Measurements from ENCODE around the gene SNRPD3. TPM values are rescaled to one million over a fixed set of nuclear protein-coding genes. Genes with fewer than 3 reads are reported as not detected.

Gene SNRPD3
- total and polyA plus RNA-seq, 2 donors (not counting 3 experiments of a cell fraction or from before 2014, with no cell fraction given), result 121 to 253 TPM

- Histone ChIP-seq H3K27ac (ENCODE audit: insufficient read depth, low read depth, low read length) (no peak overlapping the region), H3K4me2 (ENCODE audit: insufficient read depth, low read length) (no peak overlapping the region), H3K9me3 (replicated peaks; ENCODE audit: control insufficient read depth, insufficient read depth, low read length) (no peaks in the 10 kb centered on the region), H3K9me1 (replicated peaks; ENCODE audit: control insufficient read depth, extremely low read depth, insufficient read depth, low read length) (no peaks in the 10 kb centered on the region), H4K20me1 (replicated peaks; ENCODE audit: control insufficient read depth, extremely low read depth, insufficient read depth, low read length) (peaks cover 8% of the 10 kb centered on the region), H3K79me2 (ENCODE audit: control insufficient read depth, insufficient read depth, low read length) (peaks cover 85% of the 10 kb centered on the region), H3K4me1 (ENCODE audit: control insufficient read depth, extremely low read depth, insufficient read depth, low read length) (no peaks in the 10 kb centered on the region), H3K4me3 (replicated peaks in 1 of 3; ENCODE audit: insufficient read depth in 1 of 3, low read depth in 1 of 3, low read length in 3 of 3) (no peak overlapping the region), H3K9ac (replicated peaks; ENCODE audit: extremely low read depth, insufficient read depth, low read length) (no peak overlapping the region), H3K27me3 (ENCODE audit: control insufficient read depth in 2 of 2, insufficient read depth in 2 of 2, low read length in 2 of 2) (no peaks in the 10 kb centered on the region), H2AFZ (ENCODE audit: low read depth, low read length) (no peak overlapping the region), H3K36me3 (ENCODE audit: control insufficient read depth in 2 of 2, extremely low read depth in 1 of 2, insufficient read depth in 2 of 2, low read length in 2 of 2) (peaks cover 16 to 27% of the 10 kb centered on the region in 2 experiments)
- FAIRE-seq, result no peak
- ChIA-PET POLR2A (no interaction called here), CTCF (no interaction called here)
- dilution Hi-C loops (cut with MboI; ENCODE audit: extremely low pct_ligation_motif_present, low sequenced_read_pairs), result no loop called here
- intact Hi-C loops (cut with micrococcal nuclease), result no loop called here
- TF ChIP-seq POLR2A (IDR thresholded peaks at IDR 0.05; ENCODE audit: low read depth, low read length), result no peak
- TF ChIP-seq GATA2 (IDR thresholded peaks at IDR 0.05; ENCODE audit: insufficient read depth, insufficient read length, low read depth, low read length), result no peak
- TF ChIP-seq FOS (IDR thresholded peaks at IDR 0.05; ENCODE audit: borderline replicate concordance, insufficient read depth, low read length), result no peak
- no peak for TF ChIP-seq MYC (IDR thresholded peaks at IDR 0.05; ENCODE audit: low read depth, low read length)
- TF ChIP-seq CTCF (IDR thresholded peaks at IDR 0.05; ENCODE audit: extremely low read depth in 1 of 2, insufficient read depth in 1 of 2, low read depth in 1 of 2, low read length in 2 of 2), result no peak
- TF ChIP-seq JUN (IDR thresholded peaks at IDR 0.05; ENCODE audit: borderline replicate concordance, insufficient read depth, insufficient read length, low read depth), result no peak
- no peak for TF ChIP-seq POLR2AphosphoS5 (IDR thresholded peaks at IDR 0.05; ENCODE audit: insufficient read depth, low read depth, low read length)
- TF ChIP-seq EZH2 (IDR thresholded peaks at IDR 0.05; ENCODE audit: borderline replicate concordance, low read depth, low read length, severe bottlenecking), result no peak
- no peak for TF ChIP-seq MAX (IDR thresholded peaks at IDR 0.05; ENCODE audit: insufficient read depth, insufficient read length)
- no peak for DNase-seq (ENCODE audit: low read depth, low spot score)
- no TSS peak for BruUV-seq (replicated peaks)
Measured at GRCh38 chr22:24563246-24563645, 7.4 kb downstream of the SNRPD3 start.

Measured in endothelial cell of umbilical vein (primary cell).